ENCODE data around the gene PIP5KL1. TPM values are rescaled to one million over a fixed set of nuclear protein-coding genes. Genes with fewer than 3 reads are reported as not detected.

PIP5KL1 gene
- total and polyA plus RNA-seq, 7 experiments from 2014 or later: 0.17 to 2.9 (median 1.9) TPM; not detected in 1

DNA sequence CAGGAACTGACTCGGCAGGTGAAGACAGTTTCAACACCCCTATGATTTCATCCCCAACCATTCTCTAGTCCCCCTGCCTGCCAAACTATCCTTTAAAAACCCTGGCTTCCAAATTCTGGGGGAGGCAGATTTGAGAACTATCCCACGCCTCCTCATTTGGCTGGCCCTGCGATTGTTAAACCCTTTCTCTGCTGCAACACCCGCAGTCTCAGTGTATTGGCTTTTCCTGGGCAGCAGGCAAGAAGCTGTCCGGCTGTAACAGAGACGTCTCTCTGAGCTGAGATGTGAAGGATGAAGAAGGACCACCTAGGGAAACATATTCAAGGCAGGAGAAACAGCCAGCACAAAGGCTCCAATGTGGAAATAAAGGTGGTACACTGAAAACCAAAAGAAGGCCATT, 37.7 kb downstream of the PIP5KL1 start:
- peak overlapping the region in 5 of 9 donors; percentile 4 to 50 (median 43) for H3K27ac Mint-ChIP-seq
- Histone ChIP-seq H3K4me1 (ENCODE audit: control insufficient read depth in 2 of 2, insufficient read depth in 2 of 2, low read length in 2 of 2) (peaks cover 3 to 5% of the 10 kb centered on the region in 2 donors), H3K36me3 (ENCODE audit: control insufficient read depth in 2 of 3, insufficient read depth in 3 of 3, low read length in 3 of 3) (peaks cover 25 to 83% (median 26%) of the 10 kb centered on the region in 3 experiments), H3K27me3 (ENCODE audit: control insufficient read depth in 2 of 2, insufficient read depth in 2 of 2, low read length in 2 of 2) (no peaks in the 10 kb centered on the region), H3K27ac (ENCODE audit: low read depth, low read length) (no peak overlapping the region), H3K4me3 (ENCODE audit: low read length) (no peak overlapping the region), H3K9me3 (ENCODE audit: control insufficient read depth in 2 of 3, low read length in 3 of 3) (peaks cover 0 to 23% (median 3%) of the 10 kb centered on the region in 3 experiments)
- ChIA-PET POLR2A (no interaction called here), CTCF (no interaction called here)
- no peak overlapping the region for H3K4me3 Mint-ChIP-seq
- peaks cover 0 to 36% (median 10%) of the 10 kb centered on the region in 11 donors for H3K9me3 Mint-ChIP-seq
- intact Hi-C loops (cut with micrococcal nuclease): no loop called here
- ATAC-seq (no peak), DNase-seq (no peak)
- H3K27me3 Mint-ChIP-seq: no peaks in the 10 kb centered on the region
- H3K36me3 Mint-ChIP-seq: peaks cover 29 to 72% (median 56%) of the 10 kb centered on the region in 5 donors
- peaks cover 2 to 26% (median 11%) of the 10 kb centered on the region in 7 donors for H3K4me1 Mint-ChIP-seq

DNA sequence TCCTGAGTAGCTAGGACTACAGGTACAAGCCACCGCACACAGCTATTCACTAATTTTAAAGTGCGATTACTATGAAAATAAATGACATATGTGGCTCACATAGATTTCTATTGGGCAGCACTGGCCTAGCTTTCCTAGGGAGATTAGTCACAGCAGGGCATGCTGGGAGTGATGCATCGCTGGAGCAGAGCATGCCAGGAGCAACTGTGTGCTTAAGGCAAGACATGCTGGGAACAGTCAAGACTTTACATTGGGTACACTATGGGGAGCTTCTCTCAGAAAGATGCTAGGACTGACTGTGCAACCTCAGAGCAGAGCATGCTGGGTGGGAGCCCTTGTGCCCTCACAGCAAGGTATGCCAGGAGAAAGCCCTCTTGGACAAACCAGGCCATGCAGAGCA, 40.5 kb downstream of the PIP5KL1 start:
- Histone ChIP-seq H3K4me1 (ENCODE audit: control insufficient read depth in 2 of 2, insufficient read depth in 2 of 2, low read length in 2 of 2) (no peaks in the 10 kb centered on the region), H3K27ac (ENCODE audit: low read depth, low read length) (no peak overlapping the region), H3K4me3 (ENCODE audit: low read length) (no peak overlapping the region), H3K9me3 (ENCODE audit: control insufficient read depth in 2 of 3, low read length in 3 of 3) (peaks cover 0 to 14% (median 3%) of the 10 kb centered on the region in 3 experiments), H3K36me3 (ENCODE audit: control insufficient read depth in 2 of 3, insufficient read depth in 3 of 3, low read length in 3 of 3) (peaks cover 31 to 92% (median 35%) of the 10 kb centered on the region in 3 experiments), H3K27me3 (ENCODE audit: control insufficient read depth in 2 of 2, insufficient read depth in 2 of 2, low read length in 2 of 2) (no peaks in the 10 kb centered on the region)
- intact Hi-C loops (cut with micrococcal nuclease): no loop called here
- peaks cover 0 to 25% (median 7%) of the 10 kb centered on the region in 11 donors for H3K9me3 Mint-ChIP-seq
- H3K27ac Mint-ChIP-seq: peak overlapping the region in 3 of 9 donors; percentile 33 to 83 (median 58)
- H3K36me3 Mint-ChIP-seq: peaks cover 33 to 69% (median 40%) of the 10 kb centered on the region in 5 donors
- CTCF ChIA-PET: interaction anchor here (0.6 to 1.5 kb wide), 3 partner anchors 9 to 155 kb away, joined by 3 to 5 read pairs (median 3); partner anchors contain the start of genes ST6GALNAC6 and TOR2A
- DNase-seq (no peak), ATAC-seq (no peak)
- peaks cover 0 to 19% (median 10%) of the 10 kb centered on the region in 7 donors for H3K4me1 Mint-ChIP-seq
- no peak overlapping the region for H3K4me3 Mint-ChIP-seq
- POLR2A ChIA-PET: interaction anchor here (0.9 to 1.4 kb wide), 3 partner anchors 12 to 27 kb away, joined by 3 to 4 read pairs (median 4); partner anchors contain the start of gene ST6GALNAC4
- no peaks in the 10 kb centered on the region for H3K27me3 Mint-ChIP-seq

DNA sequence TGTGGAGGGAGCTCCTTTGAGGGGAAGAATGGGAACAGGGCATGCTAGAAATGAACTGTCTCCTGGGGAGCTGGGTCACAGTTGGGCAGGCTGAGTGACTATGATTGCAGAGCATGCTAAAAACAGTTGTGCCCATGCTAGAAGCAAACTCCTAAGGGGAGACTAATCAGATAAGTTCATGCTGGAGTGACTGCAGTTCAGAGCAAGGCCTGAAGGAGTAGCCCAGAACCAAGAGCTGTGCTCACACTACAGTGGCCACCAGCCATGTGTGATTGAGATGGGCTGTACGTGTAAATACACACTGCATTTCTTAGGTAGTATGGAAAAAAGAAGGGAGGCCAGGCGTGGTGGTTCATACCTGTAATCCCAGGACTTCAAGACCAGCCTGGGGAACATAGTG, 42.8 kb downstream of the PIP5KL1 start:
- no peak overlapping the region for H3K4me3 ChIP-seq (ENCODE audit: low read length)
- intact Hi-C loops (cut with micrococcal nuclease): no loop called here
- ATAC-seq (no peak), DNase-seq (peak in 1 of 9 donors; percentile 7)
- Mint-ChIP-seq H3K27ac (no peak overlapping the region), H3K36me3 (peaks cover 12 to 56% (median 17%) of the 10 kb centered on the region in 5 donors), H3K27me3 (no peaks in the 10 kb centered on the region), H3K4me1 (peaks cover 0 to 20% (median 16%) of the 10 kb centered on the region in 7 donors), H3K4me3 (no peak overlapping the region), H3K9me3 (peaks cover 0 to 4% (median 0%) of the 10 kb centered on the region in 11 donors)
- H3K9me3 ChIP-seq (ENCODE audit: control insufficient read depth in 2 of 3, low read length in 3 of 3): no peaks in the 10 kb centered on the region
- no peaks in the 10 kb centered on the region for H3K27me3 ChIP-seq (ENCODE audit: control insufficient read depth in 2 of 2, insufficient read depth in 2 of 2, low read length in 2 of 2)
- no peak overlapping the region for H3K27ac ChIP-seq (ENCODE audit: low read depth, low read length)
- H3K4me1 ChIP-seq (ENCODE audit: control insufficient read depth in 2 of 2, insufficient read depth in 2 of 2, low read length in 2 of 2): no peaks in the 10 kb centered on the region
- POLR2A ChIA-PET: interaction anchor here (1.1 kb wide), 1 partner anchor 9 kb away, joined by 3 read pairs; no protein-coding TSS in a partner anchor
- H3K36me3 ChIP-seq (ENCODE audit: control insufficient read depth in 2 of 3, insufficient read depth in 3 of 3, low read length in 3 of 3): peaks cover 13 to 78% (median 16%) of the 10 kb centered on the region in 3 experiments
- CTCF ChIA-PET: interaction anchor here (1.0 kb wide), 1 partner anchor 18 kb away, joined by 3 read pairs; no protein-coding TSS in a partner anchor

GRCh38 chr9:127886401-127886972, 44.1 kb downstream of the PIP5KL1 start:
- Mint-ChIP-seq H3K9me3 (no peaks in the 10 kb centered on the region), H3K4me1 (peaks cover 0 to 21% (median 15%) of the 10 kb centered on the region in 7 donors), H3K27ac (peak overlapping the region in 1 of 9 donors; percentile 41), H3K27me3 (no peaks in the 10 kb centered on the region), H3K36me3 (peaks cover 7 to 48% (median 8%) of the 10 kb centered on the region in 5 donors), H3K4me3 (no peak overlapping the region)
- Histone ChIP-seq H3K9me3 (ENCODE audit: control insufficient read depth in 2 of 3, low read length in 3 of 3) (no peaks in the 10 kb centered on the region), H3K36me3 (ENCODE audit: control insufficient read depth in 2 of 3, insufficient read depth in 3 of 3, low read length in 3 of 3) (peaks cover 7 to 67% (median 13%) of the 10 kb centered on the region in 3 experiments), H3K4me3 (ENCODE audit: low read length) (no peak overlapping the region), H3K27ac (ENCODE audit: low read depth, low read length) (no peak overlapping the region), H3K4me1 (ENCODE audit: control insufficient read depth in 2 of 2, insufficient read depth in 2 of 2, low read length in 2 of 2) (no peaks in the 10 kb centered on the region), H3K27me3 (ENCODE audit: control insufficient read depth in 2 of 2, insufficient read depth in 2 of 2, low read length in 2 of 2) (no peaks in the 10 kb centered on the region)
- intact Hi-C loops (cut with micrococcal nuclease): no loop called here
- DNase-seq (peak in 1 of 9 donors; percentile 2), ATAC-seq (no peak)
- ChIA-PET POLR2A (interaction anchor here (0.8 kb wide), 1 partner anchor 30 kb away, joined by 3 read pairs; no protein-coding TSS in a partner anchor), CTCF (interaction anchor here (1.0 kb wide), 1 partner anchor 16 kb away, joined by 3 read pairs; no protein-coding TSS in a partner anchor)

- Histone ChIP-seq H3K4me1 (ENCODE audit: control insufficient read depth in 2 of 2, insufficient read depth in 2 of 2, low read length in 2 of 2) (no peaks in the 10 kb centered on the region), H3K4me3 (ENCODE audit: low read length) (no peak overlapping the region), H3K9me3 (ENCODE audit: control insufficient read depth in 2 of 3, low read length in 3 of 3) (no peaks in the 10 kb centered on the region), H3K27me3 (ENCODE audit: control insufficient read depth in 2 of 2, insufficient read depth in 2 of 2, low read length in 2 of 2) (no peaks in the 10 kb centered on the region), H3K27ac (ENCODE audit: low read depth, low read length) (no peak overlapping the region), H3K36me3 (ENCODE audit: control insufficient read depth in 2 of 3, insufficient read depth in 3 of 3, low read length in 3 of 3) (peaks cover 7 to 59% (median 13%) of the 10 kb centered on the region in 3 experiments)
- intact Hi-C loops (cut with micrococcal nuclease): no loop called here
- ChIA-PET CTCF (interaction anchor here (1.4 kb wide), 1 partner anchor 25 kb away, joined by 3 read pairs; no protein-coding TSS in a partner anchor), POLR2A (interaction anchor here (1.2 to 1.5 kb wide), 3 partner anchors 16 to 81 kb away, joined by 3 to 6 read pairs (median 5); no protein-coding TSS in a partner anchor)
- Mint-ChIP-seq H3K36me3 (peaks cover 4 to 40% (median 8%) of the 10 kb centered on the region in 5 donors), H3K27me3 (no peaks in the 10 kb centered on the region), H3K4me3 (no peak overlapping the region), H3K27ac (peak overlapping the region in 1 of 9 donors; percentile 21), H3K9me3 (no peaks in the 10 kb centered on the region), H3K4me1 (peaks cover 0 to 19% (median 14%) of the 10 kb centered on the region in 7 donors)
- DNase-seq (no peak), ATAC-seq (no peak)
These were observed 44.9 kb downstream of the PIP5KL1 start for GRCh38 chr9:127885508-127886281.

GRCh38 chr9:127884976-127885490, 45.5 kb downstream of the PIP5KL1 start:
- Histone ChIP-seq H3K4me1 (ENCODE audit: control insufficient read depth in 2 of 2, insufficient read depth in 2 of 2, low read length in 2 of 2) (no peaks in the 10 kb centered on the region), H3K27ac (ENCODE audit: low read depth, low read length) (no peak overlapping the region), H3K36me3 (ENCODE audit: control insufficient read depth in 2 of 3, insufficient read depth in 3 of 3, low read length in 3 of 3) (peaks cover 7 to 52% (median 13%) of the 10 kb centered on the region in 3 experiments), H3K9me3 (ENCODE audit: control insufficient read depth in 2 of 3, low read length in 3 of 3) (no peaks in the 10 kb centered on the region), H3K27me3 (ENCODE audit: control insufficient read depth in 2 of 2, insufficient read depth in 2 of 2, low read length in 2 of 2) (no peaks in the 10 kb centered on the region), H3K4me3 (ENCODE audit: low read length) (no peak overlapping the region)
- intact Hi-C loops (cut with micrococcal nuclease): loop anchor here in 1 of 2 donors (5.0 kb wide), 1 partner anchor 32 kb away; the partner anchor contains the start of gene ST6GALNAC4
- Mint-ChIP-seq H3K9me3 (no peaks in the 10 kb centered on the region), H3K27me3 (no peaks in the 10 kb centered on the region), H3K27ac (peak overlapping the region in 1 of 9 donors; percentile 21), H3K4me1 (peaks cover 0 to 19% (median 14%) of the 10 kb centered on the region in 7 donors), H3K36me3 (peaks cover 2 to 34% (median 5%) of the 10 kb centered on the region in 5 donors), H3K4me3 (peak overlapping the region in 1 of 10 donors; percentile 22)
- no peak for DNase-seq
- ChIA-PET CTCF (interaction anchor here (1.1 to 1.4 kb wide), 2 partner anchors 22 to 26 kb away, joined by 3 read pairs; no protein-coding TSS in a partner anchor), POLR2A (interaction anchor here (0.6 to 1.5 kb wide), 4 partner anchors 15 to 323 kb away, joined by 3 to 6 read pairs (median 4); no protein-coding TSS in a partner anchor)
- ATAC-seq: no peak

Data from naive thymus-derived CD4-positive, alpha-beta T cell (primary cell).